Tongue (tissue), 2 donors: ENCODE results near the gene ST8SIA1. TPM values are rescaled to one million over a fixed set of nuclear protein-coding genes. Genes with fewer than 3 reads are reported as not detected.
"Not testable (repeated sequence)": the region's sequence is repeated elsewhere in the genome, so short reads cannot be mapped to it uniquely, and the experiment has no call there.

Source experiments
- DNase-seq: peaks from one replicate; pipeline ENCODE4 v3.0.0-alpha.2; 2015
- total RNA-seq: library from RNA; depleted of rRNA; stranded (reverse); fragments of >200 nt; gene quantifications from one replicate; pipeline ENCODE4 v1.2.3, GENCODE V29; 2014

Gene ST8SIA1
- total RNA-seq, 1 donor from 2014 or later = 10.2 TPM

DNA sequence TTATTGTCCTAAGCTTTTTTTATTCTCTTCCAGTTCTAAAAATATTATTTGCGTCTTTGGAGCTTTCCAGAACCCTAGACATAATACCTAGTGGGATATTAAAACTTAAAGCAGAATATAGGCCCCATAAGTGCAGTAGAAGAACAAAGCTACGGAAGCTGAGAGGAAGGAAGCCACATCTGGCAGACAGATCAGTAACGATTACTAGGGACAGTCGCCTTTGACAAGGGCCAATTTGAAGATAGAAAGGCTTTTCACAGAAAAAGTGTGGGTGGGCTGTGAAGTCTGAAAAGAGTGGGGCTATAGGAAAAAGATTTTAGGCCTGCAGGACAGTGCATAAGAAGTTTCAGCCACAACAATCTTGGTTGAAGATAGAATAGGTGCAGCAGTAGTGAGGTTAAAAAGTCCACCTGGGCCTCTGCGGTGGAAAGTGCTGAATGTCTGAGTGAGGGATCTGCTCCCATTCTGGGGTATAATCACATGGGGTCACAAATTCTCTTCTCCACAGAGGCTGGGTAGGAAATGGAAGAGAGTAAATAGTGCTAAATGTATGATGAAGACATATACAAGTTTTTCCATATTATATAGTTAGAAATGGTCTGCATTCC lies 174.0 kb downstream of the ST8SIA1 start:
- no peak for DNase-seq

DNA sequence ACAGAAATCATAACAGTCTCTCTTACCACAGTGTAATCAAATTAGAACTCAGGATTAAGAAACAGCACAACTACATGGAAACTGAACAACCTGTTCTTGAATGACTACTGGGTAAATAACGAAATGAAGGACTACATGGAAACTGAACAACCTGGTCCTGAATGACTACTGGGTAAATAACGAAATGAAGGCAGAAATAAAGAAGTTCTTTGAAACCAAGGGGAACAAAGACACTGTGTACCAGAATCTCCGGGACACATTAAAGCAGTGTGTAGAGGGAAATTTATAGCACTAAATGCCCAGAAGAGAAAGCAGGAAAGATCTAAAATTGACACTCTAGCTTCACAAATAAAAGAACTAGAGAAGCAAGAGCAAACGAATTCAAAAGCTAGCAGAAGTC lies 185.2 kb downstream of the ST8SIA1 start:
- not testable (repeated sequence) for DNase-seq

DNA sequence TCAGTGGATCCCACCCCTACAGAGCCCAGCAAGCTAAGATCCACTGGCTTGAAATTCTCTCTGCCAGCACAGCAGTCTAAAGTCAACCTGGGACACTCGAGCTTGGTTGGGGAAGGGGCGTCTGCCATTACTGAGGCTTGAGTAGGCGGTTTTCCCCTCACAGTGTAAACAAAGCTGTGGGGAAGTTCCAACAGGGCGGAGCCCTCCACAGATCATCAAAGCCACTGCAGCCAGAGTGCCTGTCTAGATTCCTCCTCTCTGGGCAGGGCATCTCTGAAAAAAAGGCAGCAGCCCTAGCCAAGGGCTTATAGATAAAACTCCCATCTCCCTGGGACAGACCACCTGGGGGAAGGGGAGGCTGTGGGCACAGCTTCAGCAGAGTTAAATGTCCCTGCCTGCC lies 187.8 kb downstream of the ST8SIA1 start:
- DNase-seq = not testable (repeated sequence)

Other genes with a start within 250 kb of the ST8SIA1 start
- gene C2CD5, start 209.8 kb upstream of the ST8SIA1 start, total RNA-seq = 52.3 TPM